Pulmonary artery endothelial cell (primary cell): ENCODE results near the gene CCRL2. TPM values are rescaled to one million over a fixed set of nuclear protein-coding genes. Genes with fewer than 3 reads are reported as not detected.

ENCODE experiments used
- DNase-seq: peaks from one replicate; pipeline ENCODE4 v3.0.0-alpha.2; 2011; ENCODE audit warnings: low read depth, low spot score
- total RNA-seq: library from RNA; depleted of rRNA; stranded (reverse); fragments of >200 nt; gene quantifications from 2 replicates; pipeline ENCODE4 v1.2.3, GENCODE V29; 2014

CCRL2 gene, protein sequence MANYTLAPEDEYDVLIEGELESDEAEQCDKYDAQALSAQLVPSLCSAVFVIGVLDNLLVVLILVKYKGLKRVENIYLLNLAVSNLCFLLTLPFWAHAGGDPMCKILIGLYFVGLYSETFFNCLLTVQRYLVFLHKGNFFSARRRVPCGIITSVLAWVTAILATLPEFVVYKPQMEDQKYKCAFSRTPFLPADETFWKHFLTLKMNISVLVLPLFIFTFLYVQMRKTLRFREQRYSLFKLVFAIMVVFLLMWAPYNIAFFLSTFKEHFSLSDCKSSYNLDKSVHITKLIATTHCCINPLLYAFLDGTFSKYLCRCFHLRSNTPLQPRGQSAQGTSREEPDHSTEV
- 5.0 and 6.4 TPM in 2 replicates for total RNA-seq

DNA sequence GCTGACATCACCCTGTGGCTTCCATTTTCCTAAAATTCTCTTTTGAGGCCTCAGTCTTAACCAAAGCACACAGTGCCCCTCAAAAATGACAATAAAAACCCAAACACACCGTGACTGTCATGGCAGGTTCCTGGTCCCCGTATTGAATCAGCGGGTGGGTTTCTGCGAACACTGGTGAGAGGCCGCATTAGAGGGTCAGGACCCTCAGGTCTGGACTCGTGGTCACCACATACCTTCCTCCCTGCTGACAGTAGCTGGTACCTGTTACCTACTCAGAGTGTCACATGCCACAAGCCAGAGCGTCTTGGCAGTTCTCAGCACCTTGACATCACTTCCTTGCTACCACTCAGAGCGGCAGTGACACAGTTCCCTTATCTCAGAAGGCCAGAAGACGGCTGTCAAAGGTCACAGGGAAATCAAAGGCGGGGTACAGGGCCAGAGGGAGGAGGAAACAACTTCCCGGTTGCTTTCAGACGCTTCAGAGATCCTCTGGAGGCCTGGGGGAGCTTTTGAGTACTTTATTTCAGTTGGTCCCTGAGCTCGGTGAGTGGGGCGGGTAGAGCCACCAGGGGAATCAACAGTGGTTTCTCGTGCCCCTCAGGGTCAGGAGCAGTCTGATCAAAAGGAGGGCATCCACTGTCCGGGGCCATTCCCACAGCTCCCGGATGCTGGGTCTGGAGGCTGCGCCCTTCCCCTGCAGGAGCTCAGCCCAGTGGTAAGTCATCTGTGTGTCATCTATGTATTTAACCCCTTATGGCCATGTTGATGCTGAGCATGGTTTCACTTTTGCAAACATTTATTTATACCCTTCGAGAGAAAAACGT, at the start of gene CCRL2, which contains the start of gene CCR5AS:
TSS of gene CCRL2 (plus strand) at position 472 of the 824 bp plus-strand sequence. CDS start 821 bp downstream, outside the sequence.
TSS of gene CCR5AS (minus strand) at position 279 of the 824 bp plus-strand sequence.
- peak; percentile 79 for DNase-seq

DNA sequence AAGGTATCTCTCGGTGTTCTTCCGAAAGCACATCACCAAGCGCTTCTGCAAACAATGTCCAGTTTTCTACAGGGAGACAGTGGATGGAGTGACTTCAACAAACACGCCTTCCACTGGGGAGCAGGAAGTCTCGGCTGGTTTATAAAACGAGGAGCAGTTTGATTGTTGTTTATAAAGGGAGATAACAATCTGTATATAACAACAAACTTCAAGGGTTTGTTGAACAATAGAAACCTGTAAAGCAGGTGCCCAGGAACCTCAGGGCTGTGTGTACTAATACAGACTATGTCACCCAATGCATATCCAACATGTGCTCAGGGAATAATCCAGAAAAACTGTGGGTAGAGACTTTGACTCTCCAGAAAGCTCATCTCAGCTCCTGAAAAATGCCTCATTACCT, 48.6 kb upstream of the CCRL2 start:
- DNase-seq: no peak

DNA sequence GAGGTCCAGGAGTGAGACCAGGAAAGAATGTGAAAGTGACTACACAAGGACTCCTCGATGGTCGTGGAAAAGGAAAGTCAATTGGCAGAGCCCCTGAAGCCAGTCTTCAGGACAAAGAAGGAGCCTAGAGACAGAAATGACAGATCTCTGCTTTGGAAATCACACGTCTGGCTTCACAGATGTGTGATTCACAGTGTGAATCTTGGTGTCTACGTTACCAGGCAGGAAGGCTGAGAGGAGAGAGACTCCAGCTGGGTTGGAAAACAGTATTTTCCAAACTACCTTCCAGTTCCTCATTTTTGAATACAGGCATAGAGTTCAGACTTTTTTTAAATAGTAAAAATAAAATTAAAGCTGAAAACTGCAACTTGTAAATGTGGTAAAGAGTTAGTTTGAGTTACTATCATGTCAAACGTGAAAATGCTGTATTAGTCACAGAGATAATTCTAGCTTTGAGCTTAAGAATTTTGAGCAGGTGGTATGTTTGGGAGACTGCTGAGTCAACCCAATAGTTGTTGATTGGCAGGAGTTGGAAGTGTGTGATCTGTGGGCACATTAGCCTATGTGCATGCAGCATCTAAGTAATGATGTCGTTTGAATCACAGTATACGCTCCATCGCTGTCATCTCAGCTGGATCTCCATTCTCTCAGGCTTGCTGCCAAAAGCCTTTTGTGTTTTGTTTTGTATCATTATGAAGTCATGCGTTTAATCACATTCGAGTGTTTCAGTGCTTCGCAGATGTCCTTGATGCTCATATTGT, 47.1 kb upstream of the CCRL2 start:
- no peak for DNase-seq

DNA sequence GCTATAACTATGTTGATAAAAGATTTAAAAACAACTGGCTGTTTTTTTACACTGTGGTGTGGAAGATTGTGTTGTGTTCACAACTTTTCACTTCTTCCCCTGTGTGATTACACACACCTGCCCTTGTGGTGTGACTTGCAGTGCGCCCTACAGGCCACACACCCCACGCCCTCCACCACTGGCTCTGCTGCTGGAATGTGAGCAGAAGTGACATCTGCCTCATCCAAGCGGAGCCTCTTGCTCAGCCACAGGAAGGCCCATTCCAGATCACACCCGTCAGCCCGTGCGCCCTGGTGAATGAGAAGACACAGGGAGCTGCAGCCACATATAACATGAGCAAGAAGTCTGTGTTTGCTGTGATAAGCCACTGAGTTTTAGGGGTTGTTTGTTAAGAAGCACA, 46.2 kb upstream of the CCRL2 start:
- no peak for DNase-seq

DNA sequence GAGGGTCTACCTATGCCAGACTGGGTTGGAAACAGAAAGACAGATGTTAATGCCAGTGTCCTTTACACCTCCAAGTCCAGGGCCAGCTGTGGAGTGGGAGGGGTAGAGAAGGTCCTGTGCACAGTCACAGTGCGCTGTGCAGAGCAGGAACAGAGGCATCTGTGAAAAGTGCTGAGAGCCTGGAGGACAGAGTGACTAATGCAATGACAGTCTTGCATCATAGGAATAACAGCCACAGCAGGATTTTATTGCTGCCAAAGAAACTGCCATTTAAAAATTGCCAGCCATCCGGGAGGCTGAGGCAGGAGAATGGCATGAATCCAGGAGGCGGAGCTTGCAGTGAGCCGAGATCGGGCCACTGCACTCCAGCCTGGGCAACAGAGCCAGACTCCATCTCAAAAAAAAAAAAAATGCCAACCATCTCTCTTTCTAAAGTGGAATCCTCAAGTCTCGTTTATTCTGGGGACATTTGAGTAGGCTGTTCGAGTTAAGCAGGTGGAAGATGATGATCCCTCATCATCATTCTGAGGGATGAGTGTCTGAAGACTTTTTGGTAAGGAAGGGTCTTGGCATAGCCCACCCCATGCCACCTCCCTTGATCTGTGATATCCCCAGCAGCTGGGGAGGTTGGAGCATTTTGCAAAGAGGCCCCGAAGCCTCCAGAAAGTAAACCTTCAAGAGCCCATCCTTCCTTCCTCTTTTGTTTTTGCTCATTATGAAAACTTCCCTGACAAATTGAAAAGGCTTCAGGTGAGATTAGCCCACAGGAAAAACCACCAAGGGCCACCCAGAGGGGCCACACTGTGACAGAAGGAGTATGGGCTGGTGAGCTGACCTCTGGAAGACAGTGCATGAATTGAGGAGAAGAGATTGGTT, 45.4 kb upstream of the CCRL2 start:
- DNase-seq: no peak

DNA sequence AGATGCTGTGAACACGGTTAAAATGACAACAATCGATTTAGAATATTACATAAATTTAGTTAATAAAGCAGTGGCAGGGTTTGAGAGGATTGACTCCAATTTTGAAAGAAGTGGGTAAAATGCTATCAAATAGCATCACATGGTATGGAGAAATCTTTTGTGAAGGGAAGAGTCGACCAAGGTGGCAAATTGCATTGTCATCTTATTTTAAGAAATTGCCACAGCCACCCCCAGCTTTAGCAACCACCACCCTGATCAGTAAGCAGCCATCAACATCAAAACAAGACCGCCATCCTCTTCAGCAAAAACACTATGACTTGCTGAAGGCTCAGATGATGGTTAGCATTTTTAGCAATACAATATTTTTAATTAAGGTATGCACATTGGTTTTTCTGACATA, 42.0 kb upstream of the CCRL2 start:
- DNase-seq: no peak

DNA sequence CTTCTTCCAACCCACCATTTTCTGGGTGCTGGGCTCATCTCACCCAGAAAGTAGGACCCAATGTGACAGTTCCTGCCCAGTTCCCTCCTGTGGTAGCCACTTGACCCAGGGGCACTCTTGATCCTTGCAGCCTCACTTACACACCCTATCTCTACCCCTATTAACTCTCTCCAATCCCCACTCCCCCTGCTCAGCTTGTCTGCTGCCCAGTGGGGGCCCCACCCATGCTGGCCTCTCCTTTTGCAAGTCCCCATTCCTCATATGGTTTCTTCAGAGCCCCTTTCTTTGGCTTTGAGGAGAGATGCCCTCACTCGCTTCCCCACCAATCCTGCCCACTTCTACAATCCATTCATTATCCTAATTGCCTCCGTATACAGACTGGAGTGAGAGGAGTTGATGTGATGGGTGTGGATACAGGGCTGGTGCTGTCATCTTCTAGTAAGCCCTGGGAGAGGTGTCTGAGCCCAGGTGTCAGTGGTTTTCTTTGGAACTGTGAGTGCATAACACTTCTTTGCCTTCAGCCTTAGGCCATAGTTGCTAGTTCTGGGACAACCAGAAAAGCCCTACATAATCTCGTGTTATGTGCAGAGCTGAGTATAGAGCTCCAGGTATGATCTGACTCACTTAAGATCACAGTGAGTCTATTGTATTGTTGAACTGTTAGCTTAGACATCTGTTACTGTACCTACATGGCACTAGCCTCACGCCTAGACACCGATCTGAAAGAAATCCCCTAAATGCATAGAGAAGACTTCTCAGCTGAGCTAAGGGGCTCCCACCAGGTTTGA, 41.1 kb upstream of the CCRL2 start:
- no peak for DNase-seq

DNA sequence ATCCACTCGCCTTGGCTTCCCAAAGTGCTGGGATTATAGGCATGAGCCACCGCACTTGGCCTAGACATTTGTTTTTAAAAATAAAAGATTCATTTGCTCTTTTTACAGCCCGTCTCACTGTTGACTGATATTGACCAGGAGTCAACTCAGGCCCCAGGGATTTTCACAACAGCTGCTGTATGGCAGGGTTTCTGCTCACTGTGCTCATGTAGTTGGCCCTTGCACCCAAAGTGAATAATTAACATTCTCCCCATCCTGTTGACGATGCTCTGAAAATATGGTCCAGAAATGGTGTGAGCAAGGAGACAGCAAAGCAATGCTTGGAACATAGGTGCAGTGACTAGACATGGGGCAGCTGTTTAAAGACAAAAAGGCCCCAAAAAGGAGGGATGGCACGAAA, 39.2 kb upstream of the CCRL2 start:
- DNase-seq: no peak

DNA sequence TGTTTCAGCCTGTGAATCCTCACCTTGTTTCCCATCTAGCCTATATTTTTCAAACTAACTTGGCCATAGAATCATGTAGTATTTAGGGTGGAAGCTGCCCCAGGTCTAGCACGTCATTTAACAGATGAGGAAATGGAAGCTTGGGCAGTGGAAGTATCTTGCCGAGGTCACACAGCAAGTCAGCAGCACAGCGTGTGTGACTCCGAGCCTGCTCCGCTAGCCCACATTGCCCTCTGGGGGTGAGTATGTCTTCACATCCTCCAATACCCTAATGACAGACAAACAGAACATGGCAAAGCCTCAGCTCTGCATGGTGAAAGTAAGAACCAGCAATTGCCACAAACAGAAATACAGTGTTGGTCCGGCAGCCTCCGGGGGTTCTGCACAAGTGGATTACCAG, 38.5 kb upstream of the CCRL2 start:
- DNase-seq: no peak

DNA sequence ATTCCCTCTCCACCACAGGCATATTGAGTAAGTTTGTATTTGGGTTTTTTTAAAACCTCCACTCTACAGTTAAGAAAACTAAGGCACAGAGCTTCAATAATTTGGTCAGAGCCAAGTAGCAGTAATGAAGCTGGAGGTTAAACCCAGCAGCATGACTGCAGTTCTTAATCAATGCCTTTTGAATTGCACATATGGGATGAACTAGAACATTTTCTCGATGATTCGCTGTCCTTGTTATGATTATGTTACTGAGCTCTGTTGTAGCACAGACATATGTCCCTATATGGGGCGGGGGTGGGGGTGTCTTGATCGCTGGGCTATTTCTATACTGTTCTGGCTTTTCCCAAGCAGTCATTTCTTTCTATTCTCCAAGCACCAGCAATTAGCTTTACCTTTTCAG, 37.9 kb upstream of the CCRL2 start:
- DNase-seq: no peak

DNA sequence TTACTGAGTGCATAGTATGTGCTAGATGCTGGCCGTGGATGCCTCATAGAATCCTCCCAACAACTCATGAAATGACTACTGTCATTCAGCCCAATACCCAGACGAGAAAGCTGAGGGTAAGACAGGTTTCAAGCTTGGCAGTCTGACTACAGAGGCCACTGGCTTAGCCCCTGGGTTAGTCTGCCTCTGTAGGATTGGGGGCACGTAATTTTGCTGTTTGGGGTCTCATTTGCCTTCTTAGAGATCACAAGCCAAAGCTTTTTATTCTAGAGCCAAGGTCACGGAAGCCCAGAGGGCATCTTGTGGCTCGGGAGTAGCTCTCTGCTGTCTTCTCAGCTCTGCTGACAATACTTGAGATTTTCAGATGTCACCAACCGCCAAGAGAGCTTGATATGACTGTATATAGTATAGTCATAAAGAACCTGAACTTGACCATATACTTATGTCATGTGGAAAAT, 37.4 kb upstream of the CCRL2 start:
- no peak for DNase-seq

DNA sequence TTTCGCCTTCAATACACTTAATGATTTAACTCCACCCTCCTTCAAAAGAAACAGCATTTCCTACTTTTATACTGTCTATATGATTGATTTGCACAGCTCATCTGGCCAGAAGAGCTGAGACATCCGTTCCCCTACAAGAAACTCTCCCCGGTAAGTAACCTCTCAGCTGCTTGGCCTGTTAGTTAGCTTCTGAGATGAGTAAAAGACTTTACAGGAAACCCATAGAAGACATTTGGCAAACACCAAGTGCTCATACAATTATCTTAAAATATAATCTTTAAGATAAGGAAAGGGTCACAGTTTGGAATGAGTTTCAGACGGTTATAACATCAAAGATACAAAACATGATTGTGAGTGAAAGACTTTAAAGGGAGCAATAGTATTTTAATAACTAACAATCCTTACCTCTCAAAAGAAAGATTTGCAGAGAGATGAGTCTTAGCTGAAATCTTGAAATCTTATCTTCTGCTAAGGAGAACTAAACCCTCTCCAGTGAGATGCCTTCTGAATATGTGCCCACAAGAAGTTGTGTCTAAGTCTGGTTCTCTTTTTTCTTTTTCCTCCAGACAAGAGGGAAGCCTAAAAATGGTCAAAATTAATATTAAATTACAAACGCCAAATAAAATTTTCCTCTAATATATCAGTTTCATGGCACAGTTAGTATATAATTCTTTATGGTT, 36.1 kb upstream of the CCRL2 start, which contains the start of gene CCR5:
TSS of gene CCR5 (plus strand) at position 108 of the 680 bp plus-strand sequence. CDS start 1,957 bp downstream, outside the sequence.
- no peak for DNase-seq

DNA sequence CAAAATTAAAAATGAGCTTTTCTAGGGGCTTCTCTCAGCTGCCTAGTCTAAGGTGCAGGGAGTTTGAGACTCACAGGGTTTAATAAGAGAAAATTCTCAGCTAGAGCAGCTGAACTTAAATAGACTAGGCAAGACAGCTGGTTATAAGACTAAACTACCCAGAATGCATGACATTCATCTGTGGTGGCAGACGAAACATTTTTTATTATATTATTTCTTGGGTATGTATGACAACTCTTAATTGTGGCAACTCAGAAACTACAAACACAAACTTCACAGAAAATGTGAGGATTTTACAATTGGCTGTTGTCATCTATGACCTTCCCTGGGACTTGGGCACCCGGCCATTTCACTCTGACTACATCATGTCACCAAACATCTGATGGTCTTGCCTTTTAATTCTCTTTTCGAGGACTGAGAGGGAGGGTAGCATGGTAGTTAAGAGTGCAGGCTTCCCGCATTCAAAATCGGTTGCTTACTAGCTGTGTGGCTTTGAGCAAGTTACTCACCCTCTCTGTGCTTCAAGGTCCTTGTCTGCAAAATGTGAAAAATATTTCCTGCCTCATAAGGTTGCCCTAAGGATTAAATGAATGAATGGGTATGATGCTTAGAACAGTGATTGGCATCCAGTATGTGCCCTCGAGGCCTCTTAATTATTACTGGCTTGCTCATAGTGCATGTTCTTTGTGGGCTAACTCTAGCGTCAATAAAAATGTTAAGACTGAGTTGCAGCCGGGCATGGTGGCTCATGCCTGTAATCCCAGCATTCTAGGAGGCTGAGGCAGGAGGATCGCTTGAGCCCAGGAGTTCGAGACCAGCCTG, 35.3 kb upstream of the CCRL2 start:
- no peak for DNase-seq

DNA sequence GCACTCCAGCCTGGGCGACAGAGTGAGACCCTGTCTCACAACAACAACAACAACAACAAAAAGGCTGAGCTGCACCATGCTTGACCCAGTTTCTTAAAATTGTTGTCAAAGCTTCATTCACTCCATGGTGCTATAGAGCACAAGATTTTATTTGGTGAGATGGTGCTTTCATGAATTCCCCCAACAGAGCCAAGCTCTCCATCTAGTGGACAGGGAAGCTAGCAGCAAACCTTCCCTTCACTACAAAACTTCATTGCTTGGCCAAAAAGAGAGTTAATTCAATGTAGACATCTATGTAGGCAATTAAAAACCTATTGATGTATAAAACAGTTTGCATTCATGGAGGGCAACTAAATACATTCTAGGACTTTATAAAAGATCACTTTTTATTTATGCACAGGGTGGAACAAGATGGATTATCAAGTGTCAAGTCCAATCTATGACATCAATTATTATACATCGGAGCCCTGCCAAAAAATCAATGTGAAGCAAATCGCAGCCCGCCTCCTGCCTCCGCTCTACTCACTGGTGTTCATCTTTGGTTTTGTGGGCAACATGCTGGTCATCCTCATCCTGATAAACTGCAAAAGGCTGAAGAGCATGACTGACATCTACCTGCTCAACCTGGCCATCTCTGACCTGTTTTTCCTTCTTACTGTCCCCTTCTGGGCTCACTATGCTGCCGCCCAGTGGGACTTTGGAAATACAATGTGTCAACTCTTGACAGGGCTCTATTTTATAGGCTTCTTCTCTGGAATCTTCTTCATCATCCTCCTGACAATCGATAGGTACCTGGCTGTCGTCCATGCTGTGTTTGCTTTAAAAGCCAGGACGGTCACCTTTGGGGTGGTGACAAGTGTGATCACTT, 34.3 kb upstream of the CCRL2 start:
- DNase-seq: no peak

DNA sequence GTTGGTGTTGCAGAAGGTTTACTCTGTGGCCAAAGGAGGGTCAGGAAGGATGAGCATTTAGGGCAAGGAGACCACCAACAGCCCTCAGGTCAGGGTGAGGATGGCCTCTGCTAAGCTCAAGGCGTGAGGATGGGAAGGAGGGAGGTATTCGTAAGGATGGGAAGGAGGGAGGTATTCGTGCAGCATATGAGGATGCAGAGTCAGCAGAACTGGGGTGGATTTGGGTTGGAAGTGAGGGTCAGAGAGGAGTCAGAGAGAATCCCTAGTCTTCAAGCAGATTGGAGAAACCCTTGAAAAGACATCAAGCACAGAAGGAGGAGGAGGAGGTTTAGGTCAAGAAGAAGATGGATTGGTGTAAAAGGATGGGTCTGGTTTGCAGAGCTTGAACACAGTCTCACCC, 32.3 kb upstream of the CCRL2 start:
- no peak for DNase-seq

DNA sequence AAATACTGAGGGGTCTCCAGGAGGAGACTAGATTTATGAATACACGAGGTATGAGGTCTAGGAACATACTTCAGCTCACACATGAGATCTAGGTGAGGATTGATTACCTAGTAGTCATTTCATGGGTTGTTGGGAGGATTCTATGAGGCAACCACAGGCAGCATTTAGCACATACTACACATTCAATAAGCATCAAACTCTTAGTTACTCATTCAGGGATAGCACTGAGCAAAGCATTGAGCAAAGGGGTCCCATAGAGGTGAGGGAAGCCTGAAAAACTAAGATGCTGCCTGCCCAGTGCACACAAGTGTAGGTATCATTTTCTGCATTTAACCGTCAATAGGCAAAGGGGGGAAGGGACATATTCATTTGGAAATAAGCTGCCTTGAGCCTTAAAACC, 31.8 kb upstream of the CCRL2 start:
- no peak for DNase-seq

DNA sequence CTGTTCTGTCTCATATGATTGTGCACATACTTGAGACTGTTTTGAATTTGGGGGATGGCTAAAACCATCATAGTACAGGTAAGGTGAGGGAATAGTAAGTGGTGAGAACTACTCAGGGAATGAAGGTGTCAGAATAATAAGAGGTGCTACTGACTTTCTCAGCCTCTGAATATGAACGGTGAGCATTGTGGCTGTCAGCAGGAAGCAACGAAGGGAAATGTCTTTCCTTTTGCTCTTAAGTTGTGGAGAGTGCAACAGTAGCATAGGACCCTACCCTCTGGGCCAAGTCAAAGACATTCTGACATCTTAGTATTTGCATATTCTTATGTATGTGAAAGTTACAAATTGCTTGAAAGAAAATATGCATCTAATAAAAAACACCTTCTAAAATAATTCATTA, 31.2 kb upstream of the CCRL2 start:
- no peak for DNase-seq
